ENCODE measurements around the gene RUFY4. TPM values are rescaled to one million over a fixed set of nuclear protein-coding genes. Genes with fewer than 3 reads are reported as not detected.
A peak's percentile ranks its signal among the peaks of the same experiment; 100 is the strongest.

RUFY4 gene
- not detected in 2 replicates for total RNA-seq (2014; rRNA removed; shearing (Covaris generic))

DNA sequence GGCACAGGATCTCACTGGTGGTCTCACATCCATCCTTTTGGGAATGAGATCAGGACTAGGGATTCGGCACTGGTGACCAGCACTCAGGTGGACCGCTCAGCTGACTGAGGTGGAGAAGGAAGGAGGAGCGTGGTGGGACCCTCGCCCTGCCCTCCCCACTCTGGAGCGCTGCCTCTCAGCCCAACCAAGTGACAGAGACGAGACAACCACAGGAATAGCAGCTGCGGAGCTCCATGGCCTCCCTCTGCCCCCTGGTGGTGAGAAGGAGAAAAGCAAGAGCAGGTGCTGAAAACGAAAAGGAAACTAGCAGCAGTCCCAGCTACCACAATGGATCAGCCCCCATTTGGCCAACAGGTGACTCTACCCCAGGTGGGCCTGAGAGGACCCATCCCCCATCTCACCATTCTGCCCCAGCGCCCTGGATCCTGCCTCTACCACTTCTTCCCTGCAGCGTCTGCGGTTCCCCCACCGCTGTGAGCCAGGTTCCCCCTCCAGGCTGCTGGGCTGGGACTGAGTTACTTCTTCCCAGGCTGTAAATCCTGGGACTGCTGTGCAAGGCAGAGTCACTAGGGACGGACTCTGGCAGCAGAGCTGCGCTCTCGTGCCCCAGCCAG lies at the start of gene RUFY4:
RUFY4 (plus strand) TSS at position 533 of the 614 bp plus-strand sequence. CDS start 1,353 bp downstream, outside the sequence.
- DNase-seq (ENCODE audit: low read depth): peak; percentile 73

DNA sequence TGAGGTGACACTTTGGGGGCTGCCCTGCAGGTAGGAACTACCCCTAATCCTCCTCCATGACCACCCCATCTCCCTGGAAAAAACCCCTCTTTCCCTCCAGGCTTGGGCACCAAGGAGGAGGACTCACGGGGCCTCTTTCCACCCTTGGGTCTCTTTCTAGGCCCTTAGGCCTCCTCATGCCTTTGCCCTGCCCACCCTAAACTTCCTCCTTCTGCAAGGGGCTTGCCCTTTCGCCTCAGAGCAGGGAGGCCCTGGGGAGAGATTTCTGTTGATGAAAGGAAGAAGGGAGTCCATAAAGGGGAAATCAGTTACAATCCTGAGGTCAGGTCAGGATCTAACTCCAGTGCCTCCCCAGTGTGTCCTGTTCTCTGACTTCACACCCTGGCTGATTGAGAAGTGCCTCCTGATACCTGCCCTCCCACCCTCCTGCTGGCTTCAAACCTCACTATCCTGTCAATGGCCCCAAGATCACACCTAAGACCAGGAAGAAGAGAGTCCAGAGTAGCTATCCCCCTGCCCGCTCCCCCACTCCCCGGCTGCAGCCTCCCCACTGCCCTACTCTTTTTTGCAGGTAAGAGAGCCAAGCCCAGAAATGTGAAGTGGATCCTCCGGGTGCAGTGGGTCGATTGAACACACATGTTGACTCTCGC lies 49.5 kb upstream of the RUFY4 start:
- DNase-seq (ENCODE audit: low read depth): no peak

GRCh38 chr2:218020281-218020680 lies 48.8 kb upstream of the RUFY4 start:
- DNase-seq (ENCODE audit: low read depth): no peak

DNA sequence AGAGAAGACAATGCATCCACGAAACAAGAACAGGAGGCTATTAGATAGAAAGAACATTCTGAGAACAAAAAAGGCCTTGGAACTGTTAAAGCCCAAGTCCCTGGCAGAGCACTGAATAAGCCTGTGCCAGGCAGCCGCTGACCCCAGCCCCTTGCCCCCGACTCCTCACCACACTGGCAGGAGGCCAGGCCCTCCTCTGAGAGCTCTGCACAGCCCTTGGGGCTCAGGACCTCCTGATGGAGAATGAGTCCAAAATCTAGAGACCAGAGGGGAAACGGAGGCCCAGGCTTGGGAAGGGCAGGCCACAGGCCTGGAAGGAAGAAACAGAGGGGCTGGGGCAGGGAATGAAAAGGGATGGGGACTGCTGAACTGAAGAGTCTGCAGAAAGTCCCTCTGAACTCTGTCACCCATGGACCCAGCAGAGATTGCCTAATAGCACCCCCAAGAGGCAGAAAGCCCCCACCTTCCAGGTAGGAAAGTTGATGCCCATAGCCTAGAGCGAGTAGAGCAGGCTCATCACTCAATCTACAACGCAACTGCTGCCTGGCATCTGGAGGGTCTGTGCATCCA lies 48.0 kb upstream of the RUFY4 start:
- no peak for DNase-seq (ENCODE audit: low read depth)

DNA sequence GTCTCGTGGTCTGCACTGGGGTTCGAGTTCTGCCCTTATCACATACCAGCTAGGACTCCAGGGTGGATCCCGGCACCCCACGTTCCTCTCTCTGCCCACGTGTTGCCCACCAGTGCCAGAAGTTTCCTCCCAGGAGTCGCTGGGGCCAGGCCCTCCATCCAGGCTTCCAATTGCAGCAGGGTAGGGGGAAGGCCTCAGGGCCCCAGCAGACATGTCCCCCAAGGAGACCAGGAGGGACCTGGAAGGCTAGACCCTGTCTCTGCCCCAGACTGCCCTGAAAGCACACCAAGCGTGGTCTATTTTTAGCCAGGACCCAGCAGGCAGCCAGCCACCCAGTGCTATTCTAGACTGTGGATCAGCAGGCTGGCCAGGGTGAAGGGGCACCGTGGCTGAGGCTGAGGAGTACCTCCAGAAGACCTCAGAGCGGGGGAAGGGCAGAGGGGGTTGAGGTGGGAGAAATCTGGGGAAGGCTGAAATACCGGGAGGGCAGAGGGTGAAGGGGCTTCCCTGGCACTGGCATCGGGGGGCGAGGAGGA lies 47.4 kb upstream of the RUFY4 start:
- no peak for DNase-seq (ENCODE audit: low read depth)

DNA sequence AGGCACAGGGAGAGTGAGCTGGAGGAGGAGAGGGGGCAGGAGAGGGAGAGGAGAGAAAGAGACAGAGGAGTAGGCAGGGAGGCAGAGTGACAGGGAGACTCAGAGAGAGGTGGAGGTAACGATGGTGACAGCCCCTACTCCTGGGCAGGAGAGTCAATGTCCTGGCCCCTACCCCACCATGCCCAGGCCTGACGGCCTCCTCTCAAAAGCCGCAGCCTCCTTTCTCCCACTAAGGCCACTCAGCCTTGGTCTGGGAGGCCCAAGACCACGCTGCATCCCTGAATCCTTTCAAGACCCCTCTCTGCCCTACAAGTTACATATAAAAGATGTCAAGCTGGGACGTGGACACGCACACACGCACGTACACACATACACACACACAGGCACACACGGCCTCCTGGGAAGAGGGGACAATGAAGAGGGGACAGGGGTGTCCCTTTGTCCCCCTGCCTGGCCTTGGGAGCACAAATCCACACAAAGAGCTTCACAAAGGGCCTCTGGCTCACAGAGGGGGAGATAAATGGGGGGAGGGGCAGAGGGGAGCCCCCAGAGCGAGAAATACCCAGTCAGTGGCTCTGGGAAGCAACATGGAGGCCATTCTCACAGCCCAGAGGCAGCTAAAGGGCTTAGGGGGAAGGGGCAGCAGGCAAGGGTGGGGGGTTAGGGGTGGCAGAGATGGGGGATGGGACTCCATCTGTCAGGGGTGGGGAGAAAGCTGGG lies 46.8 kb upstream of the RUFY4 start:
- no peak for DNase-seq (ENCODE audit: low read depth)

GRCh38 chr2:218022851-218023530 lies 46.1 kb upstream of the RUFY4 start:
- DNase-seq (ENCODE audit: low read depth): no peak

- DNase-seq (ENCODE audit: low read depth): no peak
Measured at GRCh38 chr2:218023636-218024035, 45.4 kb upstream of the RUFY4 start.

DNA sequence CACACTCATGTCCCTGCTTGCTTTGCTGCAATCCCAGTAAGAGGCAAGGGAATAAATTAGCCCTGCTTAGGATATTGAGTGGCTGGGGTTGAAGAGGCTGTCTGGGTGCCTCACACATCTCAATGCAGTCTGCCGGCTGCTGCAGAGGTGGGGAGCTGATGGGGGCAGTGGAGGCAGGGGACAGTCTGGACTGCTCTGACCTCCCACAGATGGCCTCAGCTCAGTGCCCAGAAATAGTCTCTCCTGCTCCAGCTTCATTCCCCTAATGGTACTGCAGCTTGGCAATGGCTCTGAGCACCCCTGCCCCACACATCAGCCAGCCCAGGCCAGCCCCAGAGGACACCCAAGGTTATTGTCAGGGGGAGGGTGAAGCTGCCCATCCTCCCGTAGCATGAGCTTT lies 44.7 kb upstream of the RUFY4 start:
- DNase-seq (ENCODE audit: low read depth): no peak

GRCh38 chr2:218024871-218025270 lies 44.2 kb upstream of the RUFY4 start:
- DNase-seq (ENCODE audit: low read depth): no peak

DNA sequence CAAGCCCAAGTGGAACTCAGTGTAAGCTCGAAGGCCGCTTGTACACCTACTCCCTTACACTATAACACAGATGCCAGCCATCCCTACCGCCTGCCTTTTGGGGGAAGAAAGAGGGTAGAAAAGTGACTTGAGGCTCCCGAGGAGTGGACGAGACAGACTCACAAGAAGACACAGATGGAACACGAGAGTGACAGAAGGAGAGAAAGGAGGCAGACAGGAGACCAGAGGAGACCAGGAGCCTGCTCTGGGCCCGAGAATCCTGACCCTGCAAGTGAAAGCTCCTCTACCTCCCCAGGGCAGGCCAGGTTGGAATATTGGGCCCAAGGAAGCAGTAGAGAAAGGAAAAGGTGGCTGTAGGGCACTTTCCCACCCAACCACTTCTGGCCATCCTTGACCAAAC lies 42.8 kb upstream of the RUFY4 start:
- no peak for DNase-seq (ENCODE audit: low read depth)

DNA sequence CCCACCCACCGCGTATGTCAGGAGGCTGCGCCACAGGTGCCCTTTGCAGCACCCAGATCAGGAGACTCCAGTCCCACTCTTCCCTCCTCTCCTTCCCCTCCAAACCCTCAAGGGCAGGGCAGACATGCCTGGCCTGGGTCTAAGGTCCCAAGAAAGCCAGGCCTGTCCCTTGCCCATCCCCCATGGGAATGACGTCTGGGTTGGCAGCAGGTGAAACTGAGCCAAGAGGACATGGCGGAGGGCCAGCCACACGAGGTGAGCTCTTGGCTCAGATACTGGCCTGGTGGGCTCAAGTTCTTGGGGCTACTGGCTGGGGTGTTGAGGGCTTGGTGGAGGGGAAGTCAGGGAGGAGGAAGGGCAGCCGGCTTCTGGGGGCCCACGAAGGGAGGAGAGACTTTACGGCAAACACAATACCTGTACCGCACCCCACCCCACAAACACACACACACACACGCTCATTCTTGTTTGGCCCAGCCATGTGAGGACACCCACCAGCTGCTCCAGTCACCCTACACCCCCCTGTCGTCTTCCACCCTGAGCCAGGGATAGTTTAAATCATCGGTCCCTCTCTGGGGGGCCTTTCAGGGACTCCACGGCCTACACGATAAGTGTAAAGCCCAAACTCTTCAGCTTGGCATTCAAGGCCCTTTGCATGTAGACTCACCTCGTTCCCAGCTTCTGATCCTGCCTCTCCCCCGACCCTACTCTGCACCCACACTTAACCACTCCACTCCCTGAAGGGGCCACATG lies 42.2 kb upstream of the RUFY4 start:
- no peak for DNase-seq (ENCODE audit: low read depth)

DNA sequence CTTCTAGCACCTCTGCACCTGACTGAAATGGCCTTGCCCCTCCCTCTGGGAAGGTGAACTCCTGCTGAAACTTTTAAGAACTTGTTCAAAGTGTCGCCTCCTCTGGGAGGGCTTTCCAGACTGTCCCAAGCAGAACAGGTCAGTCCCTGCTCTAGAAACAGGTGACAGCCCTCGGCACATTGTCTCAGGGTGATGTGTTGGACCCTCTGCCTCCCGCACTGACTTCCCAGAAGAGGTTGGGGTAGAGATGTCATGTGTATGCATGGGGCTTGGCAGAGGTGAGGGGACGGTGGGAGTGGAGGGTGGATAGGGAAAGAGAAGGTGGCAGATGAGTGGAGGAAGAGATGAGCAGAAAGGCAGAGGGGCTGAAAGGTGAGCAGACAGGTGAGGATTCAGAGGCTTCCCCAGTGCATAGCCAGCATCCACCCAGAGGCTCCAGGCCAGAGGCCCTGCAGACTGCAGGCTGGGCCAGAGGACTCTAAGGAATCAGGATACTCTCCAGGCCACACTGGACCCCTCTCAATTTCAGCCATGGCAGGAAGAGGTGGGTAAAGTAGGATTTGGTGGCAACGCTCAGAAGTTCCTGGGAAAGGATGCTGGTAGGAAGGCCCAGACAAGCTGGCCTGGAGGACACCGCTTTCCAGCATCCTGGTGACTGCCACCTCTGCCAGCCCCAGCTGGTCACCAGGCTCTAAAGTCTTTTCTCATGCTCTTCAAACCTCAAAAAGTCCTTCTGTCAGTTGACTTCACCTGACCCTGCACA lies 41.4 kb upstream of the RUFY4 start:
- no peak for DNase-seq (ENCODE audit: low read depth)

- DNase-seq (ENCODE audit: low read depth): no peak
Measured at GRCh38 chr2:218028189-218028495, 40.9 kb upstream of the RUFY4 start.

DNA sequence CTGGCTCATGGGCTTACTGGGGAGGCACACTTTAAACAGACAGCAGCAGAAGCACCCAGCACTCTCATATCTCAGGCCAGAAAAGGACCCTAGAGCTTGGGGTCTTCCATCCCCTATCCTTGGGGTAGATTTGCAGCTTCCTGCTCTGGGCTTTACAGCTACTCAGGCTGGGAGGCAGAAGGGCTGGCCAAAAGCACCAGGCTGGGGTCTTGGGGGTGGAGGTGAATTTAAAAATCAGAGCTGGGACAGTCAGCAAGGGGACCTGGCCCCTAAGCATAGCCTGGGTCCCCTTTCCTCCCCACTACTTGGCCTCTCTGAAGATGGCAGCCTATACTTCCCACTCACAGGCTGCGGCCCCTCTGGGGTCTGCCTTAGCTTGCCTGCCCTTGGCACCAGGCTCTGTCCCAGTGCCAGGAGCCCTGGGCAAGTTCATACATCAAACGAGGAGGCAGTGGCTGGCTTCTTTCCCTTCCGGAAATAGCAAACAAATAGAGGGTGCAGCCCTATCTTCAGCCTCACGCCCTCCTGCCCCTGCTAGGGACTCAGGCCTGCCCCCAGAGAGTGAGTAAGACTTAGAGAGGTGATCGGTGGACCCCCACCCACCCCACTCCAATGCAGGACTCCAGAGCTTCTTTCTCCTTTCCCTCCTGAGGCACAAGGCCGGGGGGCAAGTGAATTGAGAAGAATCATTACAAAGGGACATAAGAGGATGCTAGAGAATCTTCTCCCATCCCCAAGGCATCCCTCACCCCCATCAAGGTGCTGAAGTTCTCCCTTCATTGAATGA lies 40.3 kb upstream of the RUFY4 start:
- DNase-seq (ENCODE audit: low read depth): no peak

DNA sequence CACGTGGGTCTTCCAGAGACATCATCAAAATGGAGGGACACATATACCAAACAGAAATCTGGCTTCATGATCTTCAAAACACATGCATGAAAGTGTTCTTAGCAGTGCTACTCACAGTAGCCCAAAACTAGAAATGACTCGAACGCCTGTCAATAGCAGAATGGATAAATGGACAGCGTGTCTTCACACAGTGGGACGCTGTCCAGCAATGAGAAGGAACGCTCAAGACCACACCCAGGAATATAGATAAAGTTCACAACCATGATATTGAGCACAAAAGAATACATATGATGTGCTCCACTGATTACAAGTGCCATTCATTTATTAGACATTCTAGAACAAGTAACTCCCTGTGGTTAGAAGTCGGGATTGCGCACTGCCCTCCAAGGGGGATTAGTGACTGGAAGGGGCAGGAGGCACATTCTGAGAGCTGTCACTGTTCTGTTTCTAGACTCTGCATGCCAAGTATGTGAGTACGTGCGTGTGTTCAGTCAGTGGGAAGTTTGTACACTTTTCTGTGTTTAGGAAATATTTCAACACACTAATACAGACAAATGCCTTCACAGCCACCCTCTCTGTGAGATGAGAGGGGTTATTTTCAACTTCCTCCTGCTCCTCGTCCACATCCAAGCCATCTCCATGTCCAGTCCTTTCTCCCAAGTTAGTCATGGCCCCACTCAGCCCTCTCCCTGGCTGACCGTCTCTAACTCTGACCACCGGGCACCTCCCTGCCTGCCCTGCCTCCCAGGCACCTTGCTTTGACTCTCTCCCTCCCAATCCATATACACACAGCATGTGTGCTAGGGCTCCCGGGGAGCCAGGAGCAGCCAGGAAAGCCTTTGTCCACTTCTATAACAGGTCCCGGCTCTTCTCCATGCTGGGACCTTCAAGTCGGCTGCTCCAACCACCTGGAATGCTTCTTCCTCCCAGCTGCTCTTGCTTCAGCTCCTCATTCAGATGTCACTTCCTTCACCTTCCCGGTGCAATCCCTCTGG lies 39.4 kb upstream of the RUFY4 start:
- no peak for DNase-seq (ENCODE audit: low read depth)

DNA sequence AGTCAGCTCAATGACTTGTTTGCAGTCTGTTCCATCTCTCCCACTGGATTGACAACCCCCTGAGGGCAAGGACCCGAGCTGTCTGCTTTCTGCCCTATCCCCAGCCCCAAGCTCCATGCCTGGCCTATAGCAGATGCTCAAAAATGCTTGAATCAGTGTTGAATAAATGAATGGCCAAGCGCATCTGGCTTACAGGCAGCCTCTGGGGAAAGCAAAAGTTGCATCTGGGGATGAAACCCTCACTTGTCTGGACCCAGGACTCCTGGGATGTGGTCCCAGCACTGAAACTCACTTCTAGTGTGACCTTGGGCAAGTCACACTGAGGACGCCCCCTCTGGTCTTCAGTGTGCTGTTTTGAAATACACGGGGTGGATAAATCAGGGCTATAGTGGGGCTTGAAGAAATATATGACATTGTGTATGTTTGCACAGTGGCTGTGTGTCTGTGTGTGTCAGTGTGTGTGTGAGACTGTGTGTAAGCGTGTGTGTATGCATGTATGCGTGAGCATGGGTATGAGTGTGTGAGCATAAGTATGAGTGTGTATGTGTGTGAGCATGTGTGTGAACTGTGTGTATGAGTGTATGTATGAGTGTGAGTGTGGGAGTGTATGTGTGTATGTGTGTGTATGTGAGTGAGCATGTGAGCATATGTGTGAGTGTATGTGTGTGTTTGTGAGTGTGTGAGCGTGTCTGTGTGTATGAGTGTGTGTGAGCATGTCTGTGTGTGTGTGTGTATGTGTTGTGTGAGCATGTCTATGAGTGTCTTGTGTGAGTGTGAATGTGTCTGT lies 38.5 kb upstream of the RUFY4 start:
- no peak for DNase-seq (ENCODE audit: low read depth)

GRCh38 chr2:218031261-218031660 lies 37.8 kb upstream of the RUFY4 start:
- no peak for DNase-seq (ENCODE audit: low read depth)

All from Daoy (cell line).